SJSA1 (cell line): ENCODE measurements around the gene MAML3. TPM values are rescaled to one million over a fixed set of nuclear protein-coding genes. Genes with fewer than 3 reads are reported as not detected.
A peak's percentile ranks its signal among the peaks of the same experiment; 100 is the strongest.

ENCODE experiments used
- DNase-seq, 2 experiments: peaks; one replicate each; pipeline ENCODE4 v3.0.0-alpha.2; 2015 to 2020; ENCODE audit warnings: low spot score in 2 of 2, low read depth in 1 of 2
- H3K27ac ChIP-seq: fragments of 250-450 bp; sonication (Bioruptor Pico); 2 replicates; pipeline ENCODE4 v1.5.1; 2020; ENCODE audit warnings: mild to moderate bottlenecking, moderate library complexity
- H3K27me3 ChIP-seq: fragments of 250-450 bp; sonication (Bioruptor Pico); replicated peaks from 2 replicates; pipeline ENCODE4 v1.5.1; 2020; ENCODE audit warnings: mild to moderate bottlenecking, moderate library complexity
- H3K36me3 ChIP-seq: fragments of 250-450 bp; sonication (Bioruptor Pico); 2 replicates; pipeline ENCODE4 v1.5.1; 2020; ENCODE audit warnings: mild to moderate bottlenecking
- H3K4me1 ChIP-seq: fragments of 250-450 bp; sonication (Bioruptor Pico); replicated peaks from 2 replicates; pipeline ENCODE4 v1.6.1; 2021; ENCODE audit warnings: mild to moderate bottlenecking
- H3K4me3 ChIP-seq: fragments of 250-450 bp; sonication (Bioruptor Pico); 2 replicates; pipeline ENCODE4 v1.5.1; 2020; ENCODE audit warnings: mild to moderate bottlenecking
- H3K9me3 ChIP-seq: fragments of 250-450 bp; sonication (Bioruptor Pico); replicated peaks from 2 replicates; pipeline ENCODE4 v1.5.1; 2020; ENCODE audit warnings: mild to moderate bottlenecking
- total RNA-seq: library from RNA; depleted of rRNA; stranded (reverse); fragments of >200 nt; shearing (Covaris generic); gene quantifications from 2 replicates; pipeline ENCODE4 v1.2.3, GENCODE V29; 2014

MAML3 gene
- total RNA-seq, 1 experiment from 2014 or later = 1.8 TPM

- Histone ChIP-seq H3K36me3 (no peaks in the 10 kb centered on the region), H3K4me1 (no peaks in the 10 kb centered on the region)
Measured at GRCh38 chr4:139770361-139770760, 383.6 kb downstream of the MAML3 start.

GRCh38 chr4:139769364-139769763 lies 384.6 kb downstream of the MAML3 start:
- no peaks in the 10 kb centered on the region for H3K9me3 ChIP-seq
- no peaks in the 10 kb centered on the region for H3K27me3 ChIP-seq
- H3K4me1 ChIP-seq = no peaks in the 10 kb centered on the region
- no peak overlapping the region for H3K27ac ChIP-seq
- no peak for DNase-seq
- H3K4me3 ChIP-seq = no peak overlapping the region
- H3K36me3 ChIP-seq = no peaks in the 10 kb centered on the region

More at GRCh38 chr4:139770361-139770760, 383.6 kb downstream of the MAML3 start:
- Histone ChIP-seq H3K4me3 (no peak overlapping the region), H3K27ac (no peak overlapping the region), H3K9me3 (no peaks in the 10 kb centered on the region), H3K27me3 (no peaks in the 10 kb centered on the region)
- no peak for DNase-seq

GRCh38 chr4:139768896-139769295 lies 385.1 kb downstream of the MAML3 start:
- Histone ChIP-seq H3K36me3 (no peaks in the 10 kb centered on the region), H3K4me3 (no peak overlapping the region), H3K27me3 (no peaks in the 10 kb centered on the region), H3K9me3 (no peaks in the 10 kb centered on the region), H3K4me1 (no peaks in the 10 kb centered on the region), H3K27ac (no peak overlapping the region)
- DNase-seq = no peak

- H3K36me3 ChIP-seq = no peaks in the 10 kb centered on the region
- no peak for DNase-seq
- no peaks in the 10 kb centered on the region for H3K4me1 ChIP-seq
- no peaks in the 10 kb centered on the region for H3K27me3 ChIP-seq
- H3K4me3 ChIP-seq = no peak overlapping the region
- no peak overlapping the region for H3K27ac ChIP-seq
- no peaks in the 10 kb centered on the region for H3K9me3 ChIP-seq
Measured at GRCh38 chr4:139768366-139768765, 385.6 kb downstream of the MAML3 start.

GRCh38 chr4:139767585-139767984 lies 386.4 kb downstream of the MAML3 start:
- no peaks in the 10 kb centered on the region for H3K27me3 ChIP-seq
- DNase-seq = no peak
- no peak overlapping the region for H3K27ac ChIP-seq
- no peaks in the 10 kb centered on the region for H3K36me3 ChIP-seq
- H3K4me1 ChIP-seq = no peaks in the 10 kb centered on the region
- no peak overlapping the region for H3K4me3 ChIP-seq
- no peaks in the 10 kb centered on the region for H3K9me3 ChIP-seq

GRCh38 chr4:139767168-139767567 lies 386.8 kb downstream of the MAML3 start:
- Histone ChIP-seq H3K27ac (no peak overlapping the region), H3K9me3 (no peaks in the 10 kb centered on the region), H3K4me1 (no peaks in the 10 kb centered on the region), H3K27me3 (no peaks in the 10 kb centered on the region), H3K36me3 (no peaks in the 10 kb centered on the region), H3K4me3 (no peak overlapping the region)
- DNase-seq = no peak

DNA sequence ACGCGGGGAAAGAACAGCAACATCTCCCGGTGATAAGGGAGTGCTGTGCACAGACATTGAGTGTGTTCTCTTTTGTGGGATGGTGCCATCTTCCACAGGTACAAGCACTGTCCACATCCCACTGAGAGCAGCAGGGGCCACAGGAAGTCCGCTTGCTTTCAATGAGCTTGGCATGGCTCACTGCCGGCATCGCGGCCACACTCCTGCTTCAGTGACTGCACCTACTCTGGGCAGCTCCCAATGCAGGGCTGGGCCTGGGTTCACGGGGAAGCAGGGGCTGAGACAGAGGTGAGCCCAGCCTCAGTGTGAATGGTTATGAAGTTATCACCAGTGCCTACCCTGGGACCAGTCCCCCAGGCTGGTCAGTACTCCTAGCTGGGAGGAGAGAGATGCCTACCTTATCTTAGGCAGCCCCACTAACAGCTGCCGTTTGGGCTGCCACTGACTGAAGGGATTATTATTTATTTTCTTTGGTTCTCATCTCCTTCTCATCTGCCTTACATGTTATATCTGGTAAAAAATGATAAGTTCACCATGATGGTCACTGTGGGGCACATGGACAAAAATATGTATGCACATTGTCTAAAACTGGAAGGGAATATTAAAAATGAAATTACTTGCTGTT lies 389.2 kb downstream of the MAML3 start:
- DNase-seq = no peak
- no peak overlapping the region for H3K27ac ChIP-seq
- no peaks in the 10 kb centered on the region for H3K4me1 ChIP-seq
- H3K27me3 ChIP-seq = no peaks in the 10 kb centered on the region
- H3K4me3 ChIP-seq = no peak overlapping the region
- H3K36me3 ChIP-seq = no peaks in the 10 kb centered on the region
- H3K9me3 ChIP-seq = no peaks in the 10 kb centered on the region

- H3K27ac ChIP-seq = no peak overlapping the region
- no peak overlapping the region for H3K4me3 ChIP-seq
- no peaks in the 10 kb centered on the region for H3K9me3 ChIP-seq
- no peak for DNase-seq
- H3K36me3 ChIP-seq = no peaks in the 10 kb centered on the region
- H3K27me3 ChIP-seq = no peaks in the 10 kb centered on the region
- H3K4me1 ChIP-seq = no peaks in the 10 kb centered on the region
Measured at GRCh38 chr4:139764182-139764581, 389.8 kb downstream of the MAML3 start.

- no peak for DNase-seq
- Histone ChIP-seq H3K27me3 (no peaks in the 10 kb centered on the region), H3K4me1 (no peaks in the 10 kb centered on the region), H3K36me3 (no peaks in the 10 kb centered on the region), H3K27ac (no peak overlapping the region), H3K4me3 (no peak overlapping the region), H3K9me3 (no peaks in the 10 kb centered on the region)
Measured at GRCh38 chr4:139763672-139764071, 390.3 kb downstream of the MAML3 start.

GRCh38 chr4:139763205-139763604 lies 390.8 kb downstream of the MAML3 start:
- H3K4me3 ChIP-seq = no peak overlapping the region
- no peaks in the 10 kb centered on the region for H3K27me3 ChIP-seq
- H3K4me1 ChIP-seq = no peaks in the 10 kb centered on the region
- H3K27ac ChIP-seq = no peak overlapping the region
- H3K9me3 ChIP-seq = no peaks in the 10 kb centered on the region
- DNase-seq = no peak
- H3K36me3 ChIP-seq = no peaks in the 10 kb centered on the region

DNA sequence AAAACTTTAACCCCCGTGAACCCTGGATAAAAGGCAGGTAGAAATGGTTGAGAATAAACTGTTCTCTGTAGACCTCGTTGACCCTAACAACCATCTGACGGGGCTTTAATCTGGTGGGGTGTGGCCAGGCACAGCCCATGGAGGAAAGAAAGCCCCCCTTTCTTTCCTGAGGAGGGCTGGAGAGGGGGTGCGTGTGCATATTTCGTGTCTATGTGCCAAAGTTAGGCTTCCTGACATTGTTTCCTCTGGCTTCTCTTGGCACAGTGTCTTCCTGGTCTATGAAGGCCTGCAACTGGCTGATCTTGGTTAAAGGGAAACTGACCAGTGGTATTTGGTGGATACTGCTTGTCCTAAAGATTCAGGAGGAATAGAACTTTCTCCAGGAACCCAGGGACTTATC lies 391.3 kb downstream of the MAML3 start:
- Histone ChIP-seq H3K4me3 (no peak overlapping the region), H3K27ac (no peak overlapping the region), H3K4me1 (no peaks in the 10 kb centered on the region), H3K9me3 (no peaks in the 10 kb centered on the region), H3K27me3 (no peaks in the 10 kb centered on the region), H3K36me3 (no peaks in the 10 kb centered on the region)
- no peak for DNase-seq

DNA sequence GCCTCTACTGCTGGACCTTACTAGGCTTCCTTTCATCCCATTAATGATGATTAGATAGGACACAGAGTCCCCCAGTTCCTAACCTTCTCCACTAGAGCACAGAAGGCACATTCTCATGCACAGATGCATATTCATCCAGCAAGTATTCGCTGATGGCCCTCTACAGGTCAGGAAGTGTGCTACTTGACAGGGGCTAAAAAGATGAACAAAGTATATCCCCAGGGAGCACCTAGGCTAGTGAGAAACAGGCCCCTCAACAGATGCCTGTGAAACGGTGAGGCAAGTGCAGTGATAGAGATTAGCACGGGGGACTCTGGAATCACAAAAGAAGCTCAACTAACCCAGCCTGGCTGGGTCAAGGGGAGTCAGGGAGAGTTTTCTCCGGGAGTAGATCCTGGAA lies 392.5 kb downstream of the MAML3 start:
- peak in 1 of 2 experiments; percentile 4 for DNase-seq
- Histone ChIP-seq H3K9me3 (no peaks in the 10 kb centered on the region), H3K36me3 (no peaks in the 10 kb centered on the region), H3K4me1 (no peaks in the 10 kb centered on the region), H3K27me3 (no peaks in the 10 kb centered on the region), H3K27ac (no peak overlapping the region), H3K4me3 (no peak overlapping the region)

GRCh38 chr4:139760567-139760966 lies 393.4 kb downstream of the MAML3 start:
- Histone ChIP-seq H3K36me3 (no peaks in the 10 kb centered on the region), H3K4me3 (no peak overlapping the region), H3K4me1 (no peaks in the 10 kb centered on the region), H3K27me3 (no peaks in the 10 kb centered on the region), H3K27ac (no peak overlapping the region), H3K9me3 (no peaks in the 10 kb centered on the region)
- DNase-seq = no peak

DNA sequence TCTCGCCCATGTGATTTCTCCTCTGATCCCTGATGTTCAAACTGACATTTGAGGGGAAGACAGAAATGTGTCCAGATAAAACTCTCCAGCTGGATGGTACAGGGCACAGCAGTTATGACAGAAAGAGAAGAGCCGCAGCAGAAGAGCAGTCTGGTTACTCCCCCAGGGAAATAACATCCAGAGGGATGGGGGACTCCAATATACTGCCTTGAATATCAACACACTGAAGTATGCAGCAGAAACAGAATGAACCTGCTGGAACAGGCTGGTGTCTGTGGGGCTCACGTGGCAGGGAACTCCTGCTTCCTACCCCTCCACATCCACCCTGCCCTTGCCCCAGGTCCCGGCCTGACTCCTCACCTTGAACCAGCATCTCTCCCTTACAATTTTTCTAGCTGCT lies 394.9 kb downstream of the MAML3 start:
- Histone ChIP-seq H3K4me3 (no peak overlapping the region), H3K4me1 (no peaks in the 10 kb centered on the region), H3K36me3 (no peaks in the 10 kb centered on the region), H3K27ac (no peak overlapping the region), H3K27me3 (no peaks in the 10 kb centered on the region), H3K9me3 (no peaks in the 10 kb centered on the region)
- no peak for DNase-seq
